Osteoblast (primary cell): ENCODE measurements around the gene PTPRD. TPM values are rescaled to one million over a fixed set of nuclear protein-coding genes. Genes with fewer than 3 reads are reported as not detected.

ENCODE experiments used
- DNase-seq: peaks from one replicate; pipeline ENCODE4 v3.0.0; 2011; ENCODE audit warnings: low spot score, mixed read lengths; ENCODE audit not compliant: insufficient read length; ENCODE audit errors: missing footprints
- H2AFZ ChIP-seq: 2 replicates; pipeline ENCODE4 v1.6.0; 2011; ENCODE audit warnings: mild to moderate bottlenecking, low read length
- H3K27ac ChIP-seq: 2 replicates; pipeline ENCODE4 v1.5.1; 2011; ENCODE audit warnings: mild to moderate bottlenecking, low read depth, low read length, moderate library complexity
- H3K27me3 ChIP-seq: 2 replicates; pipeline ENCODE4 v1.6.0; 2012; ENCODE audit warnings: mild to moderate bottlenecking, control low read depth, inconsistent platforms, low read length, moderate library complexity; ENCODE audit not compliant: insufficient read depth
- H3K36me3 ChIP-seq: 2 replicates; pipeline ENCODE4 v1.5.1; 2011; ENCODE audit warnings: mild to moderate bottlenecking, low read length, control low read depth, moderate library complexity; ENCODE audit not compliant: insufficient read depth
- H3K4me1 ChIP-seq: 2 replicates; pipeline ENCODE4 v1.5.1; 2011; ENCODE audit warnings: mild to moderate bottlenecking, low read length, control low read depth, moderate library complexity; ENCODE audit not compliant: insufficient read depth
- H3K4me2 ChIP-seq: 2 replicates; pipeline ENCODE4 v1.6.0; 2011; ENCODE audit warnings: mild to moderate bottlenecking, low read length; ENCODE audit not compliant: insufficient read depth
- H3K4me3 ChIP-seq: fragments of 200-600 bp; sonication (generic); 3 replicates; pipeline ENCODE4 v1.5.1; 2012; ENCODE audit warnings: mild to moderate bottlenecking, low read length, inconsistent platforms; ENCODE audit not compliant: insufficient read depth
- H3K79me2 ChIP-seq: 2 replicates; pipeline ENCODE4 v1.6.0; 2012; ENCODE audit warnings: mild to moderate bottlenecking, low read length, control low read depth, inconsistent platforms; ENCODE audit not compliant: insufficient read depth
- H3K9me3 ChIP-seq: 2 replicates; pipeline ENCODE4 v1.5.1; 2011; ENCODE audit warnings: low read depth, low read length, control low read depth
- H4K20me1 ChIP-seq: 2 replicates; pipeline ENCODE4 v1.6.0; 2012; ENCODE audit warnings: mild to moderate bottlenecking, low read length, control low read depth; ENCODE audit not compliant: insufficient read depth
- CTCF ChIP-seq: IDR thresholded peaks from 2 replicates; pipeline ENCODE4 v1.5.1; 2011; ENCODE audit warnings: mild to moderate bottlenecking, low read depth, low read length, moderate library complexity; ENCODE audit errors: extremely low read depth
- total RNA-seq: library from RNA; depleted of rRNA; stranded (reverse); fragments of >200 nt; gene quantifications from 2 replicates; pipeline ENCODE4 v1.2.3, GENCODE V29; 2012

PTPRD gene
- total RNA-seq, 1 donor = 23.9 TPM

- Histone ChIP-seq H3K4me3 (no peak overlapping the region), H4K20me1 (no peaks in the 10 kb centered on the region), H3K27ac (no peak overlapping the region), H3K79me2 (no peaks in the 10 kb centered on the region), H3K36me3 (no peaks in the 10 kb centered on the region), H2AFZ (no peak overlapping the region), H3K4me2 (no peak overlapping the region), H3K4me1 (no peaks in the 10 kb centered on the region), H3K27me3 (no peaks in the 10 kb centered on the region), H3K9me3 (no peaks in the 10 kb centered on the region)
- TF ChIP-seq CTCF = no peak
- DNase-seq = no peak
Observed at GRCh38 chr9:9905736-9906135, 707.1 kb downstream of the PTPRD start.

- no peak overlapping the region for H2AFZ ChIP-seq
- no peaks in the 10 kb centered on the region for H4K20me1 ChIP-seq
- H3K27ac ChIP-seq = no peak overlapping the region
- H3K9me3 ChIP-seq = no peaks in the 10 kb centered on the region
- no peak for DNase-seq
- no peaks in the 10 kb centered on the region for H3K4me1 ChIP-seq
- H3K36me3 ChIP-seq = no peaks in the 10 kb centered on the region
- no peak overlapping the region for H3K4me3 ChIP-seq
- TF ChIP-seq CTCF = no peak
- H3K27me3 ChIP-seq = no peaks in the 10 kb centered on the region
- no peaks in the 10 kb centered on the region for H3K79me2 ChIP-seq
- H3K4me2 ChIP-seq = no peak overlapping the region
Observed at GRCh38 chr9:9904041-9904440, 708.8 kb downstream of the PTPRD start.

GRCh38 chr9:9901624-9902023 is 711.2 kb downstream of the PTPRD start:
- H3K9me3 ChIP-seq = peaks cover 3% of the 10 kb centered on the region

GRCh38 chr9:9893837-9894236 is 719.0 kb downstream of the PTPRD start:
- Histone ChIP-seq H3K4me3 (no peak overlapping the region), H3K36me3 (no peaks in the 10 kb centered on the region), H3K79me2 (no peaks in the 10 kb centered on the region), H3K4me2 (no peak overlapping the region), H3K4me1 (no peaks in the 10 kb centered on the region), H3K27ac (no peak overlapping the region), H2AFZ (no peak overlapping the region), H3K27me3 (no peaks in the 10 kb centered on the region), H4K20me1 (no peaks in the 10 kb centered on the region), H3K9me3 (peaks cover 3% of the 10 kb centered on the region)
- no peak for DNase-seq
- TF ChIP-seq CTCF = no peak

More at GRCh38 chr9:9901624-9902023, 711.2 kb downstream of the PTPRD start:
- no peak overlapping the region for H2AFZ ChIP-seq
- TF ChIP-seq CTCF = no peak
- H3K27me3 ChIP-seq = no peaks in the 10 kb centered on the region
- no peaks in the 10 kb centered on the region for H3K36me3 ChIP-seq
- no peak for DNase-seq
- H3K4me3 ChIP-seq = no peak overlapping the region
- H3K79me2 ChIP-seq = no peaks in the 10 kb centered on the region
- H3K4me2 ChIP-seq = no peak overlapping the region
- H3K27ac ChIP-seq = no peak overlapping the region
- H4K20me1 ChIP-seq = no peaks in the 10 kb centered on the region
- H3K4me1 ChIP-seq = no peaks in the 10 kb centered on the region
